HG02642 (cell line): Measurements from ENCODE around the gene RAB5B.
"Not testable (repeated sequence)": the region's sequence is repeated elsewhere in the genome, so short reads cannot be mapped to it uniquely, and the experiment has no call there.

Experiments used
- ATAC-seq: cut with Tn5 transposase; IDR thresholded peaks from one replicate; pipeline ENCODE4 v1.9.1; 2021; ENCODE audit warnings: mild to moderate bottlenecking; ENCODE audit not compliant: unreplicated experiment, poor library complexity

The RAB5B gene

DNA sequence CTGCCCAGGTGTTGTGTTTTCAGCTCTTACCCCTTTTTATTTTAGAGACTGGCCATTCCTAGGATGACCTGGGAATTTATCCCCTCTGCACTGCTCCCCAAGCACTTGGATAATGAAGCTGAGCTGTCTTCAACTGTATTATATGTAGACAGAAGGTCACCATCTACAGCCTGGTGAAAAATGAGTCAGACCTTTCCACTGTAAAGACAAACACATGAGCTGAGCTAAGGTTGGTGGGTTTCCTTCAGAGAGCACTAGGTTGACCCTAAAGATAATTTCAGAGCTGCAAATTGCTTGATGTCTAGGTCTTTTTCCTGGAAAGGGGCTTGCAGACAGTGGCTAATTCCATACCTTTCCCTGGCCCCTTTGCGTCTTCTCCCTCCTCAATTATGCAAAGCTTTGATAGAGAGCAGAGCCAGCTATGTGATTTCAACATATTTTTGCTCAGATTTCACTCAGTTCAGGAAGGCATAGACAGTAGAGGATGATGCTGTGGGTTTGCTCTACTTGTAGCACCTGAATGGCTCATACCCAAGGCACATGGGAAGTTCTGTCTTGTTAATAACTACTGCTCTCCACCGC, 37.7 kb downstream of the RAB5B start:
- ATAC-seq: no peak

GRCh38 chr12:56013482-56013881, 39.6 kb downstream of the RAB5B start:
- ATAC-seq: no peak

- ATAC-seq: no peak
Observed at GRCh38 chr12:56014205-56014604, 40.3 kb downstream of the RAB5B start.

- ATAC-seq: no peak
Observed at GRCh38 chr12:56017181-56017580, 43.3 kb downstream of the RAB5B start.

- no peak for ATAC-seq
Observed at GRCh38 chr12:56018356-56018755, 44.5 kb downstream of the RAB5B start.

- ATAC-seq: no peak
Observed at GRCh38 chr12:56020423-56021184, 46.7 kb downstream of the RAB5B start, which contains the start of gene IKZF4. Gene IKZF4 (plus strand): TSS chr12:56021043. CDS start chr12:56021494, 451 bp downstream.

GRCh38 chr12:56021889-56022497, 48.1 kb downstream of the RAB5B start:
- no peak for ATAC-seq

DNA sequence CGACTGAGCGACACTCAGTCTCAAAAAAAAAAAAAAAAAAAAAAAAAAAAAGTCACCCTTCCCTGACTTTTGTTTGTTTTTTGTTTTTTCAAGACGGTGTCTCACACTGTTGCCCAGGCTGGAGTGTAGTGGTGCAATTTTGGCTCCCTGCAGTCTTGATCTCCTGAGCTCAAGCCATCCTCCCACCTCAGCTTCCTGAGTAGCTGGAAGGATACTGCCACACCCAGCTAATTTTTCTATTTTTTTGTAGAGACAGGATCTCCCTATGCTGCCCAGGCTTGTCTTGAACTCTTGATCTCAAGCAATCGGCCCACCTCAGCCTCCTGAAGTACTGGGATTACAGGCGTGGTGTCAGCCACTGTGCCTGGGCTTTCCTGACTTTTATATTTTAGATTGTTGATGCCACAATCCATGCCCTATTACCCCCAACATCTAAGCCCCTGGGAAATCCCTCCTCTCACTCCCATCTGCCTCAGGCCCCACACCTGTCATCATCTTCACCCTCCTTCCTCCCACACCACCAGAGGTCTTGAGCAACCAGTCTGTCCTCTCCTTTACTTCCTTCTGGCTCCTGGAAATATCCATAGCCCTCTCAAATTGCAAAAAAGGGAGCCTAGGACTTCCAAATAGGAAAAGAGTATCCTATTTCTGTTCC, 54.8 kb downstream of the RAB5B start:
- ATAC-seq: no peak

DNA sequence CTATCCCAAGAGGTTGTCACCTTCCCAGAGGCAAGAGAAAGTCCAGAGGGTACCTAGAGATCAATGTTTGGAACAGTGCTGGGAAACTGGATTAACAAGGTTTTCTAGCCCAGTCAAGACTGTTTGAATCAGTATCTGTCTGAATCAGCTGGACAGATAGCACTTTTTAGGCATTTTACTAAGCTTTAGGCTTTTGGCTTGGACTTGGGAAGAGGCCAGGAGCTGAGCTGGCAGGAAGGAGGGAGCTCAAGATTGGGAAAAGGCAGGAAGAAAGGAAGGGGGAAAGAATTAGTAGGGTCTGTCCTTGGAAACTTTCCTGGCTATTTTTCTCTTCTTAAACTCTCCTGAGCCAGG, 55.3 kb downstream of the RAB5B start:
- no peak for ATAC-seq

DNA sequence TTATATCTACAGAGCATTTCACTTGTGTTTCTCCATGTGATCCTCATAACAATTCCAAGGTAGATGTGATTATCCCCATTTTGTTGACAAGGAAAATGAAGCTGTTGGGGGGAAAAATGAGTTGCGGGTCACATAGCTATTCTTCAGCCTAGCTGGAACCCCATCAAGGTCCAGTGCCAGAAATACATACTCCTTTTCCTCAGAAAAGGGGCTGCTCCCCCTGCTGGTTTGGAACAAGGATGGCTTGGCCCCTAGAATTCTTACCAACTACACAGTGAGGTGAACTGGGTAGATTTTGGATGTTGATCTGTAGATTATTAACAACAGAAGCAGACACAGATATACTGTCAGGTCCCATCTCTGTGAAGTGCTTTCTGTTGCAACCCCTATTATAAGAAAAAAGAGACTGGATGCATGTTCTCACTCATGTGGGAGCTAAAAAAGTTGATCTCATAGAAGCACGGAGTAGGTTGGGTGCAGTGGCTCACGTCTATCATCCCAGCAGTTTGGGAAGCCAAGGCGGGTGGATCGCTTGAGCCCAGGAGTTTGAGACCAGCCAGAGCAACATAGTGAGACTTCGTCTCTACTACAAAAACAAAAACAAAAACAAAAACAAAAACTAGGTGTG, 55.9 kb downstream of the RAB5B start:
- no peak for ATAC-seq

- ATAC-seq: no peak
Observed at GRCh38 chr12:56031987-56032386, 58.1 kb downstream of the RAB5B start.

DNA sequence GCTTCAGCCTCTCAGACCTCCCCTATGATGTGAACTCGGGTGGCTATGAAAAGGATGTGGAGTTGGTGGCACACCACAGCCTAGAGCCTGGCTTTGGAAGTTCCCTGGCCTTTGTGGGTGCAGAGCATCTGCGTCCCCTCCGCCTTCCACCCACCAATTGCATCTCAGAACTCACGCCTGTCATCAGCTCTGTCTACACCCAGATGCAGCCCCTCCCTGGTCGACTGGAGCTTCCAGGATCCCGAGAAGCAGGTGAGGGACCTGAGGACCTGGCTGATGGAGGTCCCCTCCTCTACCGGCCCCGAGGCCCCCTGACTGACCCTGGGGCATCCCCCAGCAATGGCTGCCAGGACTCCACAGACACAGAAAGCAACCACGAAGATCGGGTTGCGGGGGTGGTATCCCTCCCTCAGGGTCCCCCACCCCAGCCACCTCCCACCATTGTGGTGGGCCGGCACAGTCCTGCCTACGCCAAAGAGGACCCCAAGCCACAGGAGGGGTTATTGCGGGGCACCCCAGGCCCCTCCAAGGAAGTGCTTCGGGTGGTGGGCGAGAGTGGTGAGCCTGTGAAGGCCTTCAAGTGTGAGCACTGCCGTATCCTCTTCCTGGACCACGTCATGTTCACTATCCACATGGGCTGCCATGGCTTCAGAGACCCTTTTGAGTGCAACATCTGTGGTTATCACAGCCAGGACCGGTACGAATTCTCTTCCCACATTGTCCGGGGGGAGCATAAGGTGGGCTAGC, 60.9 kb downstream of the RAB5B start:
- ATAC-seq: no peak

DNA sequence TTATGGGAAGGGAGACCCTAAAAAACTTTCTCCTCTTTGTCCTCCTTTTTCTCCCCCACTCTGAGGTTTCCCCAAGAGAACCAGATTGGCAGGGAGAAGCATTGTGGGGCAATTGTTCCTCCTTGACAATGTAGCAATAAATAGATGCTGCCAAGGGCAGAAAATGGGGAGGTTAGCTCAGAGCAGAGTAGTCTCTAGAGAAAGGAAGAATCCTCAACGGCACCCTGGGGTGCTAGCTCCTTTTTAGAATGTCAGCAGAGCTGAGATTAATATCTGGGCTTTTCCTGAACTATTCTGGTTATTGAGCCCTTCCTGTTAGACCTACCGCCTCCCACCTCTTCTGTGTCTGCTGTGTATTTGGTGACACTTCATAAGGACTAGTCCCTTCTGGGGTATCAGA, 63.3 kb downstream of the RAB5B start:
- ATAC-seq: no peak

GRCh38 chr12:56038022-56038655, 64.3 kb downstream of the RAB5B start:
- ATAC-seq: no peak

DNA sequence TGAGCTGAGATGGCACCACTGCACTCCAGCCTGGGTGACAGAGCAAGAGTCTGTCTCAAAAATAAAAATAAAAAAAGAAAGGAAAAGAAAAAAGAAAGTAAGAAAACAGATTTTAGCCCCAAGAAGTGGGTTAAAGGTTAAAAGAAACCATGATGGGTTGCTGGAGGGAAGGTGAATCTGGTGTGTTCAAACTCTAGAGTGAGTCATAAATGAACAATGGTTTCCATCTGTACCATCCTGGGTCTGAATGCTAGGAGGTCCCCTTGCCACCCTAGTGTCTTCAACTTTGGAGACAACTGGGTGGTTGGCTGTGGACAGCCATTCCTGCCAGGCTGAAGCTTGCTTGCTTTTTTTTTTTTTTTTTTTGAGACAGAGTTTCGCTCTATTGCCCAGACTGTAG, 66.3 kb downstream of the RAB5B start:
- no peak for ATAC-seq

DNA sequence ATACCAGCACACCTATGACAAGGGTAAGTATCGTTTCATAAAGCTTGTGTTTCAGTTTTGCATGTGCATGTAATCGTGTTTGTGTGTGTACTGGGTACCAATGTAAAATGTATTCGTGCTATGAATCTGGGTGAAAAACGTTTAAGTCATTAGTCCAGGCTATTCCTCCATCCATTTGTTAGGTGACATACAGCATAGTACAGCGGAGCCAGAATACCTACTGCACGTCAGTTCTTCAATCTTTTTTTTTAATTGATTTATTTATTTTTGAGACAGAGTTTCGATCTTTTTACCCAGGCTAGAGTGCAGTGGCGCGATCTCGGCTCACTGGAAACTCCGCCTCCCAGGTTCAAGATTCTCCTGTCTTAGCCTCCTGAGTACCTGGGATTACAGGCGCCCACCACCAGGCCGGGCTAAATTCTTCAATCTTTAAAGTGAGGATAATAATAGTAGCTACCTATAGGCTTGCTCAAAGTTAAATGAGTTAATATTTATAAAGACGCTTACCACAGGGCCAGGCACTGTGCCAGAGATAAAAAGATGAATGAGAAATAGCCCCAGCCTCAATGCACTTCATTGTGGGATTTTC, 67.2 kb downstream of the RAB5B start:
- ATAC-seq: no peak

DNA sequence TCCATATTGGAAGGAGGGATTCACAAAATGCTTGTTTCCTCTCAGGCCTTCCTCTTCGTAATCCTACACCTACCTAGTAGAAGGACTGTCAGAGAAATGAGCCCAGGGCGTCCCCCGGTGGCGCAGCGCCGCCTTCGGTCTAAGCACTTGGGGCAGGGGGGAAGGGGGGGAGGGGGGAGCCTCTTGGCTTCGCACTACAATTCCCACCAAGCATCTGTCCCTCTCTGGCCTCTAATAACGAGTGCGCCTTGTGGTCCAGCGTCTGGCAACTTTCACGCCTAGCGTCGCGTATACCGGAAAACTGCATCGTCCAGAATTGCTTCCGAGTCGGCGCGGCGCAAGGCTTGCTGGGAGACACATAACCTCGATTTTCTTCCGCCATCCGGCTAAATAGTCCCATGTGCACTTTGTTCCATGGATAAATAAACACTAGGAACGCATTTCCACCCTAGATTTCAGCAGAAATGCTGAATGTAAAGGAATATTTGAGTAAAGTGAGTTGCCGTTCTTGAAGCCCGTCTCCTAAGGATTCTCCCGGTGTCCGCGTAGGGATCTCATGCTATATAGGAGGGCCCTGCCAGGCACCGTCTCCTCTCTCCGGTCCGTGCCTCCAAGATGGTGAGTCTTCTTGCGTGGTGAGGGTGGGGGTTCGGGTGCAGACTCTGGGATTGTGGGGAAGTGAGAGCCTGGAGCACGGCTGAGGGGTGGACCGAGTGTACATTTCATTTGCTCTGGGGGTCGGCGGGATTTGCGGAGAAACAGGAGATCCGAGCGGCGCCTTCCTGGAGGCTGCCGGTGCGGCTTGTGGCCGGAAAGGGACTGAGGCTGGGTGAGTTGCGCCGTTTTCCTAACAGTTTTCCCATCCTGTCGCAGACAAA, 67.9 kb downstream of the RAB5B start, which contains the start of gene RPS26:
Gene RPS26, plus strand, starts transcription at position 367 of the 878 bp plus-strand sequence. Its CDS starts 249 bp downstream, at position 616.
- peak; percentile 96 for ATAC-seq

- ATAC-seq: not testable (repeated sequence)
Observed at GRCh38 chr12:56042430-56042813, 68.5 kb downstream of the RAB5B start.
